OCI-LY3 (cell line): Measurements from ENCODE around the gene KRI1.

Experiments
- EZH2phosphoT487 ChIP-seq: fragments of 200-600 bp; shearing (Covaris generic); IDR thresholded peaks from 2 replicates; pipeline ENCODE4 v1.6.1; 2018; ENCODE audit warnings: antibody characterized with exemption, mixed run types, low read depth
- TF ChIP-seq, protein P1 (sequence below): fragments of 200-600, 300-600 bp; sonication (generic); IDR thresholded peaks from 2 replicates; pipeline ENCODE4 v1.5.1; 2014; ENCODE audit warnings: antibody characterized with exemption, low read length, low read depth

DNA sequence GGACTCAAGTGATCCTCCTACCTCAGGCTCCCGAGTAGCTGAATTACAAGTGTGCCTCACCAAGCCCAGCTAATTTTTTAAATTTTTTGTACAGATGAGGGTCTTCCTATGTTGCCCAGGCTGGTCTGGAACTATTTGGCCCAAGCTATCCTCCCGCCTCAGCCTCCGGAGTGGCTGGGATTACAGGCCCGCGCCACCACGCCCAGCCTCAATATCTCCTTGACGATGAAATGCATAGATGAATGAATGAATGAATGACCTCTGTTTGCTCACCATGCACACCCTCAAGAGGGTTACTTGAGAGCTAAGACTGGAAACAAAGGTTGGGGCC is 36.2 kb upstream of the KRI1 start:
- TF ChIP-seq, protein P1, sequence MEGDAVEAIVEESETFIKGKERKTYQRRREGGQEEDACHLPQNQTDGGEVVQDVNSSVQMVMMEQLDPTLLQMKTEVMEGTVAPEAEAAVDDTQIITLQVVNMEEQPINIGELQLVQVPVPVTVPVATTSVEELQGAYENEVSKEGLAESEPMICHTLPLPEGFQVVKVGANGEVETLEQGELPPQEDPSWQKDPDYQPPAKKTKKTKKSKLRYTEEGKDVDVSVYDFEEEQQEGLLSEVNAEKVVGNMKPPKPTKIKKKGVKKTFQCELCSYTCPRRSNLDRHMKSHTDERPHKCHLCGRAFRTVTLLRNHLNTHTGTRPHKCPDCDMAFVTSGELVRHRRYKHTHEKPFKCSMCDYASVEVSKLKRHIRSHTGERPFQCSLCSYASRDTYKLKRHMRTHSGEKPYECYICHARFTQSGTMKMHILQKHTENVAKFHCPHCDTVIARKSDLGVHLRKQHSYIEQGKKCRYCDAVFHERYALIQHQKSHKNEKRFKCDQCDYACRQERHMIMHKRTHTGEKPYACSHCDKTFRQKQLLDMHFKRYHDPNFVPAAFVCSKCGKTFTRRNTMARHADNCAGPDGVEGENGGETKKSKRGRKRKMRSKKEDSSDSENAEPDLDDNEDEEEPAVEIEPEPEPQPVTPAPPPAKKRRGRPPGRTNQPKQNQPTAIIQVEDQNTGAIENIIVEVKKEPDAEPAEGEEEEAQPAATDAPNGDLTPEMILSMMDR = no peak
- no peak for TF ChIP-seq EZH2phosphoT487
